Fibroblast of lung (primary cell): ENCODE measurements around the gene FAM25G. TPM values are rescaled to one million over a fixed set of nuclear protein-coding genes. Genes with fewer than 3 reads are reported as not detected.
"Not testable (repeated sequence)": the region's sequence is repeated elsewhere in the genome, so short reads cannot be mapped to it uniquely, and the experiment has no call there.

ENCODE experiments used
- DNase-seq, 2 donors: peaks; one replicate each; pipeline versions ENCODE4 v3.0.0 to v3.0.0-alpha.2; 2010; ENCODE audit warnings: low read depth in 2 of 2
- H2AFZ ChIP-seq: 2 replicates; pipeline ENCODE4 v1.5.1; 2012; ENCODE audit warnings: low read length, control low read depth, inconsistent platforms
- H3K27ac ChIP-seq: 2 replicates; pipeline ENCODE4 v1.5.1; 2011; ENCODE audit warnings: low read length, control low read depth; ENCODE audit not compliant: insufficient read depth
- H3K27me3 ChIP-seq: 2 replicates; pipeline ENCODE4 v1.5.1; 2011; ENCODE audit warnings: mild to moderate bottlenecking, low read length; ENCODE audit not compliant: control insufficient read depth, insufficient read depth
- H3K36me3 ChIP-seq: 2 replicates; pipeline ENCODE4 v1.5.1; 2011; ENCODE audit warnings: low read length; ENCODE audit not compliant: control insufficient read depth, insufficient read depth
- H3K4me1 ChIP-seq: 2 replicates; pipeline ENCODE4 v1.5.1; 2011; ENCODE audit warnings: low read length; ENCODE audit not compliant: control insufficient read depth, insufficient read depth; ENCODE audit errors: extremely low read depth
- H3K4me2 ChIP-seq: 2 replicates; pipeline ENCODE4 v1.5.1; 2011; ENCODE audit warnings: low read length, control low read depth; ENCODE audit not compliant: insufficient read depth; ENCODE audit errors: extremely low read depth
- H3K4me3 ChIP-seq, 4 experiments: fragments of 200-600 bp in 1 of 4; sonication (generic) in 1 of 4; replicated peaks in 1 of 4; 2 replicates each; pipeline ENCODE4 v1.5.1; 2011 to 2016; ENCODE audit warnings: low read length in 4 of 4, low read depth in 3 of 4, mild to moderate bottlenecking in 3 of 4, control low read depth in 2 of 4, inconsistent platforms in 1 of 4, mixed read lengths in 1 of 4; ENCODE audit not compliant: insufficient read depth in 1 of 4; ENCODE audit errors: control extremely low read depth in 1 of 4
- H3K79me2 ChIP-seq: 2 replicates; pipeline ENCODE4 v1.5.1; 2012; ENCODE audit warnings: mild to moderate bottlenecking, low read length, inconsistent platforms; ENCODE audit not compliant: control insufficient read depth, insufficient read depth
- H3K9ac ChIP-seq: 2 replicates; pipeline ENCODE4 v1.5.1; 2011; ENCODE audit warnings: mild to moderate bottlenecking, low read length, control low read depth; ENCODE audit not compliant: insufficient read depth
- H3K9me3 ChIP-seq: 2 replicates; pipeline ENCODE4 v1.5.1; 2012; ENCODE audit warnings: low read depth, low read length; ENCODE audit not compliant: control insufficient read depth, insufficient read depth
- H4K20me1 ChIP-seq: 2 replicates; pipeline ENCODE4 v1.5.1; 2011; ENCODE audit warnings: low read length; ENCODE audit not compliant: control insufficient read depth, insufficient read depth; ENCODE audit errors: extremely low read depth
- polyA plus RNA-seq, 2 donors: library from polyadenylated mRNA; depleted of rRNA in 1 of 2; stranded (reverse) in 1 of 2; unstranded in 1 of 2; fragments of >200 nt; gene quantifications; 2 replicates each; pipeline ENCODE4 v1.2.1, GENCODE V29; 2011 to 2012; ENCODE audit warnings: missing spikeins in 1 of 2
- total RNA-seq: library from RNA; depleted of rRNA; stranded (reverse); fragments of >200 nt; gene quantifications from 2 replicates; pipeline ENCODE4 v1.2.1, GENCODE V29; 2014

Gene FAM25G
- total and polyA plus RNA-seq, 2 donors (not counting 1 experiment from before 2014, with no cell fraction given): not detected

DNA sequence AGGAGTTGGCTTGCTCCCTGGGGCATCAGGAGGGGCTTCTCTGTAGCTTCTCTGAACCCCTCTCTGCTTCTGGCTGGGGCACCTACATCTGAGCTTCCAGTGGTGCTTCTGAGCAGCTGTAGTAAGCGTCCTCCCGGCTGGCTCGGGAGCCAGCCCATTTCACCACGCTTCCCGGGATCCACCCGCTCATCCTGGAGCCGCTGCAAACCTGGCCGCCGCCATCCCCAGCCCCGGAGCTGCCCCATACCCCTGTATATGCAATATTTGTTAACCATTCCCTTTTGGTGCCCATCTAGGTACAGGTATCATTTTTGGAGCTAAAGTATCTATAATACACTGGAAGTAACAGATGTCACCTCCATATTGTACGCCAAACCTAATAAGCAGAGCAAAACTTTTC lies 6.7 kb downstream of the FAM25G start:
- not testable (repeated sequence) for H3K9ac ChIP-seq, H4K20me1 ChIP-seq, H3K36me3 ChIP-seq, H2AFZ ChIP-seq, H3K27me3 ChIP-seq, H3K79me2 ChIP-seq, H3K4me3 ChIP-seq, H3K4me1 ChIP-seq, DNase-seq, H3K27ac ChIP-seq, H3K4me2 ChIP-seq, H3K9me3 ChIP-seq

DNA sequence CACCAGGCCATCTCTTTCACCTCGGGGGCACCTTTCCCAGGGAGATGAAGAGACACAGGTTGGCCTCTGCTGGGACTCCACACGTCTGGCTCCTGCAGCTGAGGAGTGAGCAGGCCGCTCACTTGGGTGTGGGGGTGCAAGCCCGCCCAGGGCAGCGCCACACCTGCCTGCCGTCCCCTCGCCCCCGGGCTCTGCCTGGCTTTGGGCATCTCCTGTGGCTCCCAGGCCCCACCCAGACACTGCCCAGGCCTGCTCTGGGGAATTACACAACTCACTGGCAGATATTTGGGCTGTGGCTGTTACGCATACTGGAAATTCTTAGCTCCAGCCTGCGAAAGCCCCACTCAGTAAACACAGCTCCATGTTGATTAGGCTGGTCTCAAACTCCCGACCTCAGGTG lies 7.6 kb downstream of the FAM25G start, which contains the start of gene ANXA8:
ANXA8 (minus strand) TSS at position 193 of the 400 bp plus-strand sequence; CDS start at position 11, 182 bp downstream.
- not testable (repeated sequence) for H4K20me1 ChIP-seq, H3K4me3 ChIP-seq, H3K27me3 ChIP-seq, H3K9me3 ChIP-seq, H2AFZ ChIP-seq, H3K79me2 ChIP-seq, H3K27ac ChIP-seq, H3K36me3 ChIP-seq, H3K4me1 ChIP-seq, H3K9ac ChIP-seq, H3K4me2 ChIP-seq, DNase-seq

DNA sequence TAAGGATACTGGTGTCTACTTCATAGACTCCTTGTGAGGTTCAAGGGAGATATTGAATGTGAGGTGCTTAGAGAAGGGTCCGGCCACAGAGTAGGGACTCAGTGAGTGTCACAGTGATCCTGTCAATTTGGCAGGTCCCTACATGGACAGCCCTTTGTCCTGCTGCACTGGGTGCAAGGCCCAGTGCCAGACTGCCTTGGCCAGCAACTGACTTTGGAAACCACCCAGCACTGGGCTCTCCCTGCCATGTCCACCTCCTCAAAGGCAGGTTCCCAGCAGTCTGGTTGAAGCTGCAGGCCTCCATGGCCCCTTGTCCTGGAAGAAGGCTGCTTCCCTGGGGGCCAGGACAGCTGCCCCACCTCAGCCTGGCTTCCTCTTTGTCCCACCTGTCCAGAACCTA lies 9.1 kb downstream of the FAM25G start:
- not testable (repeated sequence) for H3K27ac ChIP-seq, DNase-seq

DNA sequence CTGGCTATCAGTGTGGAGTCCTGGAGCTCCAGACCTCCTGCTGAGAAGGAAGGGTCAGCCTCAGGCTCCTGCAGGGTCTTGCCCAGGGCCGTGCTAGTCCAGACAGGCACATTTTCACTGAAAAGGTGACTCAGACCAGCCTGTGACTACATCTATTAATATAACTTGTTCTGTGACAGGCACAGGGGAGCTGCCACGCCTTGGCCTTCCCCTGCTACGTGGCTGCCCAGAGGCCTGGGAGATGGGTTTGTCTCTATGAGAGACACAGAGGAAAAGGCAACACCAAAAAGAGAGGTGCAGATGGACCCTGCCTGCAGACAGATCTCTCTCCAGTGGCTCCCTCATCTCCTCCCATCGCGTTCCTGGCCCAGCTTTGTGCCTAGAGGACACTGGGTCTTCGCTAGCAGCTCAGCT lies 9.7 kb downstream of the FAM25G start:
- H3K36me3 ChIP-seq, H3K9me3 ChIP-seq, H3K27me3 ChIP-seq, H2AFZ ChIP-seq, H3K4me3 ChIP-seq, H3K4me2 ChIP-seq, H3K79me2 ChIP-seq, H3K4me1 ChIP-seq, H4K20me1 ChIP-seq, H3K9ac ChIP-seq, H3K27ac ChIP-seq: not testable (repeated sequence)
- DNase-seq: peak in 1 of 2 donors; percentile 10

More for the DNA sequence above, 9.1 kb downstream of the FAM25G start:
- not testable (repeated sequence) for H3K9ac ChIP-seq, H2AFZ ChIP-seq, H3K4me3 ChIP-seq, H3K4me1 ChIP-seq, H3K27me3 ChIP-seq, H4K20me1 ChIP-seq, H3K9me3 ChIP-seq, H3K36me3 ChIP-seq, H3K79me2 ChIP-seq, H3K4me2 ChIP-seq

DNA sequence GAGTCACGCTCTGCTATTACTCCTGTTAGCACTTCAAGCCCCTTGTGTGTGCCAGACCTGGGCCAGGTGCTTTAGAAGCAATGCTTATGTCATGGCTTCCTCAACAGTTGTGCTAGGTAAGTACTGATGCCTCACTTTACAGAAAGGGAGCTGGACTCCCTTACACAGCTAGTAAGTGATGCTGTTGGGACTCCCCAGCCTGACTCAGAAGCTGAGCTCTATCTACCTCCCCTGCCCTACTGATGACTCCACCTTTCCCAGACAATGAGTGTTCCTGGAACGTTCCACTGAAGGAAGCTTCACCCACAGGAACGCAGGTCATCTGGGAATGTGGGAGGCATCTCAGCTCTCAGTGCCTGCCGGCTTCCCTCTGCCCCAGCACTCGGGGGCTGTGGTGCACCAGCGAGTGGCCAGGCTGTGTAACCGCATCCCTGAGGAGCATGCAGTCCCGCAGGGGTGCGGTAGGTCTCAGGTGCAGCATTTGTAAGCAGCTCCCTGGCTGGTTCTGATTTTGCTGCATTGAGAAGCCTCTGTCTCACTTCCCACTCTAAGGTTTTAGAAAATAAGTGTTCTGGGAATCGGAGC lies 10.2 kb downstream of the FAM25G start:
- not testable (repeated sequence) for H3K4me1 ChIP-seq, H2AFZ ChIP-seq, H3K4me2 ChIP-seq, H3K4me3 ChIP-seq, H3K27ac ChIP-seq, H3K36me3 ChIP-seq, H3K27me3 ChIP-seq, H3K9ac ChIP-seq, H3K9me3 ChIP-seq, H4K20me1 ChIP-seq, H3K79me2 ChIP-seq
- DNase-seq: peak in 1 of 2 donors; percentile 89

- H3K36me3 ChIP-seq, H3K9me3 ChIP-seq, H3K27me3 ChIP-seq, H3K9ac ChIP-seq, H3K27ac ChIP-seq, H4K20me1 ChIP-seq, H3K4me3 ChIP-seq, H3K79me2 ChIP-seq, DNase-seq, H3K4me1 ChIP-seq, H3K4me2 ChIP-seq, H2AFZ ChIP-seq: not testable (repeated sequence)
These were observed 11.4 kb downstream of the FAM25G start for GRCh38 chr10:47480133-47480532.

DNA sequence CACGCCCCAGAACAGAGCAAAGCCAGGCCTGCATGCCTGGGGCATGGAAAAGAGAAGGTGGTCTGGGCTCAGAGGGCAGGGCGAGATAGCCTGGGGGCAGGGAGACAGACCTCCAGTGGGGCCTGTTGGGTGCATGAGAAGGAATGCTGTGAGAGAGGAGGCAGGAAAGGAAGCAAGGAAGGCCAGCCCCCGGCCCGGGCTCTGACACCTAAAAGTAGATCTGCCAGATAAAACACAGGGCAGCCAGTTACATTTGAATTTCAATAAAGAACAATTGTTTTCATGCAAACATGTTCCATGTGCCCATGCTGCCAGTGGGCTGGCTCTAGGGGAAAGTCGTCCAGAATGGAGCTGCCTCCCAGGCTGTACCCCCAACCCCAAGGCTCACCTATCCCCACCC lies 13.4 kb downstream of the FAM25G start:
- H3K9me3 ChIP-seq, H3K4me1 ChIP-seq, H4K20me1 ChIP-seq, H3K9ac ChIP-seq, H2AFZ ChIP-seq, DNase-seq, H3K4me3 ChIP-seq, H3K36me3 ChIP-seq, H3K79me2 ChIP-seq, H3K4me2 ChIP-seq, H3K27ac ChIP-seq, H3K27me3 ChIP-seq: not testable (repeated sequence)
